SU-DHL-6 (cell line): ENCODE results near the gene BRCC3.

Source experiments
- H2AFZ ChIP-seq: fragments of 200-600 bp; sonication (generic); 2 replicates; pipeline ENCODE4 v1.6.1; 2014; ENCODE audit warnings: low read depth, mild to moderate bottlenecking, moderate library complexity, mixed read lengths, antibody characterized with exemption, low read length; ENCODE audit not compliant: severe bottlenecking
- H3F3A ChIP-seq: fragments of 200-600 bp; shearing (Covaris generic); 2 replicates; pipeline ENCODE4 v1.6.0; 2016; ENCODE audit warnings: antibody characterized with exemption, mild to moderate bottlenecking; ENCODE audit not compliant: insufficient read depth
- H3K27ac ChIP-seq: fragments of 200-600 bp; sonication (generic); 2 replicates; pipeline ENCODE4 v1.5.1; 2016; ENCODE audit warnings: low read depth, mild to moderate bottlenecking, low read length, moderate library complexity, mixed read lengths
- H3K27me3 ChIP-seq: fragments of 200-600 bp; sonication (generic), shearing (Covaris generic); 2 replicates; pipeline ENCODE4 v1.6.0; 2014; ENCODE audit warnings: mild to moderate bottlenecking, low read length
- H3K36me3 ChIP-seq: fragments of 200-600 bp; sonication (generic); 2 replicates; pipeline ENCODE4 v1.6.1; 2014; ENCODE audit warnings: mild to moderate bottlenecking, low read length, mixed read lengths
- H3K4me2 ChIP-seq: fragments of 300-600, 200-600 bp; shearing (Covaris generic), sonication (generic); 2 replicates; pipeline ENCODE4 v1.6.0; 2014; ENCODE audit warnings: low read length, low read depth, mild to moderate bottlenecking; ENCODE audit not compliant: poor library complexity, severe bottlenecking
- H3K4me3 ChIP-seq: fragments of 200-600 bp; sonication (generic); 2 replicates; pipeline ENCODE4 v1.5.1; 2014; ENCODE audit warnings: antibody characterized with exemption, low read length, mild to moderate bottlenecking, mixed read lengths; ENCODE audit not compliant: insufficient read depth, poor library complexity, severe bottlenecking
- H3K79me2 ChIP-seq: fragments of 200-600 bp; sonication (generic); 2 replicates; pipeline ENCODE4 v1.6.1; 2014; ENCODE audit warnings: mild to moderate bottlenecking, low read length, moderate library complexity; ENCODE audit not compliant: insufficient read depth
- H3K9ac ChIP-seq: fragments of 200-600 bp; sonication (generic); 2 replicates; pipeline ENCODE4 v1.7.0; 2014; ENCODE audit warnings: mild to moderate bottlenecking, low read length
- H3K9me2 ChIP-seq: fragments of 200-600 bp; sonication (generic); replicated peaks from 2 replicates; pipeline ENCODE4 v1.6.1; 2014; ENCODE audit warnings: low read length; ENCODE audit not compliant: insufficient read depth
- H3K9me3 ChIP-seq: fragments of 200-600 bp; sonication (generic); 2 replicates; pipeline ENCODE4 v1.6.1; 2014; ENCODE audit warnings: low read length, mixed read lengths; ENCODE audit not compliant: insufficient read depth
- H4K20me1 ChIP-seq: fragments of 200-600 bp; sonication (generic); 2 replicates; pipeline ENCODE4 v1.6.1; 2014; ENCODE audit warnings: low read depth, mild to moderate bottlenecking, antibody characterized with exemption, low read length, moderate library complexity, mixed read lengths
- EZH2phosphoT487 ChIP-seq: fragments of 200-600 bp; sonication (generic), shearing (Covaris generic); conservative IDR thresholded peaks from 2 replicates; pipeline ENCODE4 v1.6.1; 2018; ENCODE audit warnings: mild to moderate bottlenecking, antibody characterized with exemption, low read length, moderate library complexity, mixed read lengths
- TF ChIP-seq, protein P1 (sequence below): fragments of 200-600 bp; sonication (generic); IDR thresholded peaks from one replicate; pipeline ENCODE4 v1.5.1; 2017; ENCODE audit warnings: antibody characterized with exemption, mild to moderate bottlenecking, low read length, moderate library complexity; ENCODE audit not compliant: insufficient read depth, poor library complexity, severe bottlenecking

Gene BRCC3

DNA sequence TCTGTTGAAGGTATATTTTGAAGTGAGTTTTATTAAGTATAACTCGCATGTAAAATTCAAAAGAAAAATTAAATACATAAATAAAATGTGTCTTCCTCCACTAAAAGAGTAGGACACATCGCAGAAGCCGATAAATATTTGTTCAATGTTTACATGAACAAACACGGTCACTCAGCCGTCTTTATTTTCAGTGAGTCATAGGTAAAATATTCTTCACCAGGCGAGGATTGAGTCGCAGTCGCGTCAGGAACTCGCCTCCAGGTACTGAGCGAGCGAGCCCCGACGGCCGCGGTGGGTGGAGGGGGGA lies 44.9 kb upstream of the BRCC3 start:
- Histone ChIP-seq H3K36me3 (no peaks in the 10 kb centered on the region), H3K9me3 (no peaks in the 10 kb centered on the region), H3K27ac (peak overlapping the region; percentile 98), H3K4me3 (peak overlapping the region; percentile 61), H2AFZ (peak overlapping the region; percentile 54), H3F3A (peaks cover 12% of the 10 kb centered on the region), H3K27me3 (no peaks in the 10 kb centered on the region), H3K9ac (peak overlapping the region; percentile 87), H3K79me2 (peaks cover 32% of the 10 kb centered on the region), H3K9me2 (no peaks in the 10 kb centered on the region), H4K20me1 (no peaks in the 10 kb centered on the region), H3K4me2 (peak overlapping the region; percentile 98)
- TF ChIP-seq, protein P1, sequence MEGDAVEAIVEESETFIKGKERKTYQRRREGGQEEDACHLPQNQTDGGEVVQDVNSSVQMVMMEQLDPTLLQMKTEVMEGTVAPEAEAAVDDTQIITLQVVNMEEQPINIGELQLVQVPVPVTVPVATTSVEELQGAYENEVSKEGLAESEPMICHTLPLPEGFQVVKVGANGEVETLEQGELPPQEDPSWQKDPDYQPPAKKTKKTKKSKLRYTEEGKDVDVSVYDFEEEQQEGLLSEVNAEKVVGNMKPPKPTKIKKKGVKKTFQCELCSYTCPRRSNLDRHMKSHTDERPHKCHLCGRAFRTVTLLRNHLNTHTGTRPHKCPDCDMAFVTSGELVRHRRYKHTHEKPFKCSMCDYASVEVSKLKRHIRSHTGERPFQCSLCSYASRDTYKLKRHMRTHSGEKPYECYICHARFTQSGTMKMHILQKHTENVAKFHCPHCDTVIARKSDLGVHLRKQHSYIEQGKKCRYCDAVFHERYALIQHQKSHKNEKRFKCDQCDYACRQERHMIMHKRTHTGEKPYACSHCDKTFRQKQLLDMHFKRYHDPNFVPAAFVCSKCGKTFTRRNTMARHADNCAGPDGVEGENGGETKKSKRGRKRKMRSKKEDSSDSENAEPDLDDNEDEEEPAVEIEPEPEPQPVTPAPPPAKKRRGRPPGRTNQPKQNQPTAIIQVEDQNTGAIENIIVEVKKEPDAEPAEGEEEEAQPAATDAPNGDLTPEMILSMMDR, result no peak
- TF ChIP-seq EZH2phosphoT487, result no peak

GRCh38 chrX:155026727-155027508 lies 44.4 kb upstream of the BRCC3 start, which contains the start of gene FUNDC2:
Gene FUNDC2, plus strand, starts transcription at chrX:155026844. Its CDS starts 95 bp downstream, at chrX:155026939.
- H3K9me3 ChIP-seq, result no peaks in the 10 kb centered on the region
- peak within 1 kb of the TSS; percentile 98 for H3K27ac ChIP-seq
- H4K20me1 ChIP-seq, result no peaks in the 10 kb centered on the region
- peak within 1 kb of the TSS; percentile 54 for H2AFZ ChIP-seq
- H3K79me2 ChIP-seq, result peaks cover 33% of the 10 kb centered on the region
- H3K4me3 ChIP-seq, result peak within 1 kb of the TSS; percentile 90
- no peaks in the 10 kb centered on the region for H3K36me3 ChIP-seq
- H3K9ac ChIP-seq, result peak within 1 kb of the TSS; percentile 87
- H3K27me3 ChIP-seq, result no peaks in the 10 kb centered on the region
- H3K4me2 ChIP-seq, result peak within 1 kb of the TSS; percentile 98
- TF ChIP-seq, protein P1, result no peak
- peaks cover 12% of the 10 kb centered on the region for H3F3A ChIP-seq
- H3K9me2 ChIP-seq, result no peaks in the 10 kb centered on the region

DNA sequence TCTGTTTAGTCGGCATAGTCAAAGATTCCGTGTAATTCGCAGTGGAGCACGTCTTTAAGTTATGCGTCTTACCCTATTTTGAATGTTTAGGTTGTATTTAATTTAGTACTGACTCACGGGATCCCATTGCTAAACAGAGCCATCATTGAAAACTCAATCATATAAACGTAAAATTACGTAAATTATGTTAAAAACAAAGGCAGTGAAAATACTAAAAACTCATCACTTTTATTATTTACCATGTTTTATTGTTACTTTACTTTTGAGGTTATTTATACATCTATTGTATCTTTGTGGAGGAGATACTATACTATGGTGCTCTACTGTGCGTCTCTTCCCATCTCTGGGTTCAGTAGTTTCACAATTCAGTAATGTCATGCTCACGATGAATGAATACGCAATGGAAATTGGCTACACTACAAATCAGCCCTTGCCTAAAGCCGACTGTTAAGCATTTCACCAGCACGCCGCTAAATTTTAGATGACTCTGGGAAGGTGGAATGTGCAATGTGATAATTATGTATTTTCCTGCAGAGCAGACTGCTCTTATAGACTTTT lies 43.7 kb upstream of the BRCC3 start:
- H2AFZ ChIP-seq, result peak overlapping the region; percentile 51
- peaks cover 33% of the 10 kb centered on the region for H3K79me2 ChIP-seq
- no peaks in the 10 kb centered on the region for H3K9me2 ChIP-seq
- H4K20me1 ChIP-seq, result no peaks in the 10 kb centered on the region
- peak overlapping the region; percentile 87 for H3K9ac ChIP-seq
- no peaks in the 10 kb centered on the region for H3K36me3 ChIP-seq
- H3K27ac ChIP-seq, result peak overlapping the region; percentile 98
- peaks cover 12% of the 10 kb centered on the region for H3F3A ChIP-seq
- no peaks in the 10 kb centered on the region for H3K9me3 ChIP-seq
- no peaks in the 10 kb centered on the region for H3K27me3 ChIP-seq
- TF ChIP-seq, protein P1, result no peak
- TF ChIP-seq EZH2phosphoT487, result no peak
- H3K4me3 ChIP-seq, result peak overlapping the region; percentile 90
- H3K4me2 ChIP-seq, result peak overlapping the region; percentile 79
